Measurements from ENCODE around the gene CROCC2.

Gene CROCC2

DNA sequence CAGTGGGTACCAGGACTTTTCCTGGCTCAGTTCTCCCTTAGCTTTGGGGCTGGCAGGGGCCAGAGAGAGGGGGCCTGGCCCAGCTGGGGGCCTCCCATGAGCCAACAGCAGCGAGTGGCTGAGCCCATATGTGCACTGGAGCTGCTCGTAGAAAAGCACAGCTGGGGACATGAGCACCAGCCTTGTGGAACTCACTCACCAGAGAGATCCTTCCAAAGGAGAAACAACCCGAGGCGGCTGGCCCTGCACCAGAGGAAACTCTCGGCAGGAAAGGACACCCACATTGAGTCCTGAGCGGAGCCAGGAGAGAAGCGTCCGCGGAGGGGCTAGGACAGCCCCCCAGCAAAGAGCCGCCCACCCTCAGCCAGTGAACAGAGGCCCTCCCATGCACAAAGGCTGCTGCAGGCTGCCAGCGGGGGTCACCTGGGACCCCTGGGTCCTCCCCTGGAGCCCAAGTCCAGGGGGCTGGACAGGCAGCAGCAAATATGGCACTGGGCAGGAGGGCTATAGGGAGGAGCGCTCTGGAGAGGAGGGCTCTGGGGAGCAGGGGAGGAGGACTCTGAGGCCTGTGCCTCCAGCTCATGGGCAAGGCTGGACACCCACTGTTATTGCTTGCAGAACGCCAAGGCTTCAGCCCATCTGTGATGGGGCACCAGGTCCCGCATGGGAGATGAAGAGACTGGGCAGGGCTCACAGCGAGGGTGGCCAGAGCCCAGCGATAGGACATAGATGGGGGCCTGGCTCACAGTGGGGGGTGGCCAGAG, 50.2 kb downstream of the CROCC2 start:
- TF ChIP-seq, protein P1, sequence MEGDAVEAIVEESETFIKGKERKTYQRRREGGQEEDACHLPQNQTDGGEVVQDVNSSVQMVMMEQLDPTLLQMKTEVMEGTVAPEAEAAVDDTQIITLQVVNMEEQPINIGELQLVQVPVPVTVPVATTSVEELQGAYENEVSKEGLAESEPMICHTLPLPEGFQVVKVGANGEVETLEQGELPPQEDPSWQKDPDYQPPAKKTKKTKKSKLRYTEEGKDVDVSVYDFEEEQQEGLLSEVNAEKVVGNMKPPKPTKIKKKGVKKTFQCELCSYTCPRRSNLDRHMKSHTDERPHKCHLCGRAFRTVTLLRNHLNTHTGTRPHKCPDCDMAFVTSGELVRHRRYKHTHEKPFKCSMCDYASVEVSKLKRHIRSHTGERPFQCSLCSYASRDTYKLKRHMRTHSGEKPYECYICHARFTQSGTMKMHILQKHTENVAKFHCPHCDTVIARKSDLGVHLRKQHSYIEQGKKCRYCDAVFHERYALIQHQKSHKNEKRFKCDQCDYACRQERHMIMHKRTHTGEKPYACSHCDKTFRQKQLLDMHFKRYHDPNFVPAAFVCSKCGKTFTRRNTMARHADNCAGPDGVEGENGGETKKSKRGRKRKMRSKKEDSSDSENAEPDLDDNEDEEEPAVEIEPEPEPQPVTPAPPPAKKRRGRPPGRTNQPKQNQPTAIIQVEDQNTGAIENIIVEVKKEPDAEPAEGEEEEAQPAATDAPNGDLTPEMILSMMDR (conservative IDR thresholded peaks at IDR 0.05), result no peak
- no peak for TF ChIP-seq ZFX (IDR thresholded peaks at IDR 0.05)
- no peak overlapping the region for H3K27ac ChIP-seq

DNA sequence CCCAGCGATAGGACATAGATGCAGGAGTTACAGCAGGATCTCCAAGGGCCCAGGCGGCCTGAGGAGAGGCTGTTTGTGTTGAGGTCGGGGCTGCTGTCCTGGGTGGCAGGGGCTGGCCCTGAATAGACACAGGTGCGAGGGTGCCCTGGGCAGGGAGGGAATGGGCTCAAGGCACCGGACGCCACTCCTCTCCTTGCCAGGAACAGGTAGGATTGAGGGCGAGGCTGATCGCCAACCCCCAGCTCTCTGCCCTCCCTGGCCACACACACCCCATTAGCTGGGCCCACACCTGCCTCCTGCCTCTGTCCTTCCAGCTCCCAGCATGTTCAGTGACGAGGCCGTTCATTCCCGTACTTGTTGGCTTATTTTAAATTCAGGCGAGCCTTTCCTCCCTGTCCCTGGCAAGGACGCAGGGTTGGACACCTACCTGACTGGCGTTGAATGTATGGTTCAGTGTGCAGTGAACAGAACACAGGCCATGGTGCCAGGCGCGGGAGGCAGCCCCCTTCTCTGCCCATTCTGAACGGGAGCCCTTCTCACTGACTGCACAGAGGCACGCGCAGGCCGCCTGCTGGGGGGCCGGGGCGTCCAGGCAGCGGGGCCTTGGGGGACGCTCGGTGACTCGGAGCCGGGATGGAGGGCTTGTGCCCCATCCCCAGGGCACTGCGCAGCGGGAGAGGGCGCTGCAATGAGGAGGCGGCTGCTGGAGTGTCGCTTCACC, 51.0 kb downstream of the CROCC2 start:
- no peak for TF ChIP-seq ZFX (IDR thresholded peaks at IDR 0.05)
- TF ChIP-seq, protein P1 (conservative IDR thresholded peaks at IDR 0.05), result no peak
- H3K27ac ChIP-seq, result no peak overlapping the region

DNA sequence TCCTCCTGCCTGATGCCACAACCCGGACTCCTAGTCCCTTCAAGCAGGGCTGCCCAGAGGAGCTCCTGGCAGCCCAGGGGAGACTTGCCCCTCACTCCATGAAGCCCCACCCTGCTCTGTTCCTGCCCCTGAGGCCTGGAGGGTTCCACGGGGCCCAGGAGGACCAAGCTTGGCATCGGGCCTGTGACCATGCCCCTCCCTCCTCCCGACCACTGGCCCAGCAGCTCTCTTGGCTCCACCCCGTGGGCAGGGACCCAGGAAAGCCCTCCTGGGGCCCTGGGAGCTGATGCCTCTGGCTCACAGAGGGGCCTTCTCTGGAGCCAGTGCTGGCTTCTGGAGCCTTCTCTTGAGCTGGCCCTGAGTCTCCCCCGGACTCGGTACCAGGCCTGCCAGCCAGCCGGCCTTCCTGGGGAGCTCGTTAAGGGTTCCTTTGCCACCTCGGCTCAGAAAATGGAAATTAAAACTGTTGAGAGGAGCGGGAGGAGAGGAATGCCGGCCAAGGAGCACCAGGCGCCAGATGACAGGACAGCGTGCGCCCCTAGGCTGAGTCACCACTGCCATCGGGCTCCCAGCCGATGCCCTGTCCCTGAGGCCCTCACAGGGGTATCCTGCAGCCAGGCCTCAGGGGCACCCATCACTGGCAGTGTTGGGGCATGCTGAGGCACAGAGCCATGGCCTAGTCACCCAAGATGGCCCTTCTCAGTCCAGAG, 51.7 kb downstream of the CROCC2 start:
- no peak for TF ChIP-seq ZFX (IDR thresholded peaks at IDR 0.05)
- no peak overlapping the region for H3K27ac ChIP-seq

DNA sequence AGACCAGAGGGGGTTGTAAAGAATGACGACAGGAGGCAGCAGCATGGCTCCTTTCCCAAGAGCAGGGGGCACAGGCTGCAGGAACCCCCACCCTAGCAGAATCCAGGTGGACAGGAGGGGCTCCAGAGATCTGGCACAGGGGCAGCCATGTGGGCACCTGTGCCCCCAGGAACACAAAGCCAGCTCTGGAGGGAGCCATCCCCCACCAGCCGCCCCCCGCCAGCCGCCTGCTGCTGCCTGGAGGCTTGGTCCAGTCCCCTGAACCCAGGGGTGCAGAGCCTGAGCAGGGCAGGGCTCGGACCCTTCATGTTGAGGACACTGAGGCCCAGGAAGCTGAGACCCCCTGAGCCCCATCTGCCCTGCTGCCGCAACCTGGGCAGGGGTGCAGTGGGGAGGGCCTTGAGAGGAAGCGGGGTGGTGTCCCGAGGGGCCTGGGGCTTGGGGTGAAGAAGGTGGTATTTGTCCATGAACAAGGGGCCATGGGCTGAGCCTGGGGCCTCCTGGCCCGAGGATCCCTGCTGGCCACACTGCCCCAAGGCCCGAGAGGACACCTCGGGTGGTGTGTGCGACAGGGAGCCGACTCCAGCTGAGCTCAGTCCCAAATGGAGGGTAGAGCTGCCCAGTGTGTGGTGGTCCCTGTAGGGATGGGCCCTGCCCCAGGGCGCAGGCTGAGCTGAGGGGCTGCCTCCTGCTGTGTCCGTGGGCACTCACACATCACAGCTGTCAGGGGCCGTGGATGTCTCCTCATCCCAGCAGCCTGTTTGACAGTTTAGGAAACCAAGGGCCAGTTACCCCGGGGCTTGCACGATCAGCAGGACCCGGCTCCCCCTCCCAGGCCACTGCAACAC, 52.5 kb downstream of the CROCC2 start:
- no peak overlapping the region for H3K27ac ChIP-seq
- TF ChIP-seq, protein P1 (conservative IDR thresholded peaks at IDR 0.05), result no peak
- TF ChIP-seq ZFX (IDR thresholded peaks at IDR 0.05), result no peak

DNA sequence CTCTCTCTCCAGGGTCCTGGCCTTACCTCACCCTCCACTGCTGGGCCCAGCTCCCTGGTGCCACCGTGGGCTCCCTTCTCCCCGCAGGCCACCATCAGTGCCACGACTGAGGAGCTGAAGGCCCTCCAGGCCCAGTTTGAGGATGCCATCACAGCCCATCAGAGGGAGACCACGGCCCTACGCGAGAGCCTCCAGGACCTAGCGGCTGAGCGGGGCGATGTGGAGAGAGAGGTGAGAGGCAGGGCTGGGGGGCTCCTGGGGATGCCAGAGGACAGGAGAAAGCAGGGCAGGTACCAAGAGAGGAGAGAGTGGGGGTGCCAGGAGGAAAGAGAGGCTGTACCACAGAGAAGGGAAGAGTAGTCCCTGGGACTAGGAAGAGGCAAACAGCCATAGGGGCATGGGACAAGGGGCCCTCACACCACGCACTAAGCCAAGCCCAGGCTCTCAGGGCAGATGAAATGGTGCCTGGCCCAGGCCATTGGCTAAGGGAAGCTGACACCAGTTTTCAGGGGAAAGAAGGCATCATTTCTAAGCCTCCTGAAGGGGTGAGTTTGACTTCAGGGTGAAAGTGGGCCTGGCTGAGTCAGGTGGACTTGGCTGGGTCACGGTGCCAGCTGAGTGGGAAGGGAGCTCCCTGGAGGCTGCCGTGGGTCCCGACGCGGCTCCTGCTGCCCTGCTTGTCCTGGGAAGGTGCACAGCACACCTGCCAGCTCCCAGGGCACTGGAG, 53.2 kb downstream of the CROCC2 start:
- TF ChIP-seq, protein P1 (conservative IDR thresholded peaks at IDR 0.05), result no peak
- TF ChIP-seq ZFX (IDR thresholded peaks at IDR 0.05), result no peak
- H3K27ac ChIP-seq, result no peak overlapping the region

DNA sequence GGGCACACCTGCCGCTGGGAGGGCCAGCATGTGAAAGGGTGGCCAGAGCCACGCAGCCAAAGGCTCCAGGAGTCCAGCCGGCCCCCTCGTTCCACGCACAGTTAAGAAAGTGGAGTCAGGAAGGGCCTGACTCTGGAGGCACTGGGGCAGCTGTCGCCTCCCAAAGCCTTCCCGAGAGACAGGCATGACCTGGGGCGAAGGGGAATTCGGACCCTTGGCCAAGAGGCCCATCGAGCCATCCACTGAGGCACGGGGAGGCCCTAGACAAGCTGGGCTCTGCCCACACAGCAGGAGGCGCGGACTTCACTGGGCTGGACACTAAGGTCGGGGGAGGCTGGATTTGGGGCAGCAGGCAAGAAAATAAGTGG, 53.8 kb downstream of the CROCC2 start:
- H3K27ac ChIP-seq, result no peak overlapping the region
- TF ChIP-seq ZFX (IDR thresholded peaks at IDR 0.05), result no peak
- TF ChIP-seq, protein P1 (conservative IDR thresholded peaks at IDR 0.05), result no peak
